WTC11 (cell line): ENCODE measurements around the gene KRT33A. TPM values are rescaled to one million over a fixed set of nuclear protein-coding genes. Genes with fewer than 3 reads are reported as not detected.

Source experiments
- ATAC-seq: fragments of 200-7000 bp; cut with Tn5 transposase; 2 replicates; pipeline ENCODE4 v1.10.0; 2021; ENCODE audit warnings: mild to moderate bottlenecking, moderate library complexity
- CTCF ChIA-PET: fragments of 300-600 bp; sonication (Branson Sonifier 250); formaldehyde crosslinking; loops from one replicate; lab custom pipeline; 2021; ENCODE audit warnings: antibody characterized with exemption; lab: Charles Lee
- POLR2A ChIA-PET: fragments of 350-600 bp; sonication (Branson Sonifier 250); formaldehyde crosslinking; loops from one replicate; lab custom pipeline; 2021; ENCODE audit warnings: antibody characterized with exemption; lab: Charles Lee
- DNase-seq: peaks from one replicate; pipeline ENCODE4 v3.0.0; 2021; ENCODE audit warnings: low spot score
- H3K27ac Mint-ChIP-seq: 2 replicates; pipeline ENCODE4 v1.8.0; 2021; ENCODE audit warnings: mixed read lengths
- H3K27me3 Mint-ChIP-seq: 2 replicates; pipeline ENCODE4 v1.8.0; 2021; ENCODE audit warnings: low read depth, mild to moderate bottlenecking, moderate library complexity, mixed read lengths
- H3K36me3 Mint-ChIP-seq: 2 replicates; pipeline ENCODE4 v1.8.0; 2021; ENCODE audit warnings: mixed read lengths
- H3K4me1 Mint-ChIP-seq: 2 replicates; pipeline ENCODE4 v1.8.0; 2022; ENCODE audit warnings: mixed read lengths
- H3K4me3 Mint-ChIP-seq: 2 replicates; pipeline ENCODE4 v1.8.0; 2021; ENCODE audit warnings: mild to moderate bottlenecking, moderate library complexity, mixed read lengths
- H3K9me3 Mint-ChIP-seq: 2 replicates; pipeline ENCODE4 v1.8.0; 2021; ENCODE audit warnings: mixed read lengths
- ATF3 ChIP-seq: sonication (generic); formaldehyde crosslinking; conservative IDR thresholded peaks from 2 replicates; pipeline ENCODE4 v1.8.1; 2022; ENCODE audit warnings: mild to moderate bottlenecking, missing genetic modification reagents
- CREB1 ChIP-seq: sonication (generic); formaldehyde crosslinking; IDR thresholded peaks from 2 replicates; pipeline ENCODE4 v1.8.0; 2023; ENCODE audit warnings: mild to moderate bottlenecking, missing genetic modification reagents
- CTCF ChIP-seq: fragments of 200-600 bp; IDR thresholded peaks from 2 replicates; pipeline ENCODE4 v1.8.0; 2022; ENCODE audit warnings: antibody characterized with exemption
- E2F1 ChIP-seq: sonication (generic); formaldehyde crosslinking; IDR thresholded peaks from 2 replicates; pipeline ENCODE4 v1.8.0; 2022; ENCODE audit warnings: mild to moderate bottlenecking, missing genetic modification reagents
- ERG ChIP-seq: fragments of 250-450 bp; sonication (Bioruptor Pico); IDR thresholded peaks from 2 replicates; pipeline ENCODE4 v1.8.0; 2021; ENCODE audit warnings: mild to moderate bottlenecking
- ESRRA ChIP-seq: sonication (generic); formaldehyde crosslinking; IDR thresholded peaks from 2 replicates; pipeline ENCODE4 v1.8.1; 2022; ENCODE audit warnings: mild to moderate bottlenecking, missing genetic modification reagents, borderline replicate concordance
- ETV6 ChIP-seq: sonication (generic); formaldehyde crosslinking; IDR thresholded peaks from 2 replicates; pipeline ENCODE4 v1.8.1; 2022; ENCODE audit warnings: mild to moderate bottlenecking, missing genetic modification reagents
- IRF1 ChIP-seq: sonication (generic); formaldehyde crosslinking; IDR thresholded peaks from 2 replicates; pipeline ENCODE4 v1.8.0; 2023; ENCODE audit warnings: missing genetic modification reagents
- JAZF1 ChIP-seq: fragments of 250-450 bp; sonication (Bioruptor Pico); IDR thresholded peaks from 2 replicates; pipeline ENCODE4 v1.9.0; 2021; ENCODE audit warnings: moderate library complexity, mild to moderate bottlenecking, inconsistent platforms
- MYBL2 ChIP-seq: sonication (generic); formaldehyde crosslinking; IDR thresholded peaks from 2 replicates; pipeline ENCODE4 v1.8.1; 2023; ENCODE audit warnings: mild to moderate bottlenecking, moderate library complexity, missing genetic modification reagents
- NFE2L1 ChIP-seq: sonication (generic); formaldehyde crosslinking; IDR thresholded peaks from 2 replicates; pipeline ENCODE4 v1.8.1; 2023; ENCODE audit warnings: missing genetic modification reagents
- NR1H2 ChIP-seq: sonication (generic); formaldehyde crosslinking; IDR thresholded peaks from 2 replicates; pipeline ENCODE4 v1.9.0; 2021; ENCODE audit warnings: mild to moderate bottlenecking, moderate library complexity, missing genetic modification reagents
- PREB ChIP-seq: sonication (generic); formaldehyde crosslinking; IDR thresholded peaks from 2 replicates; pipeline ENCODE4 v1.8.1; 2022; ENCODE audit warnings: mild to moderate bottlenecking, missing genetic modification reagents, moderate library complexity, borderline replicate concordance
- SOX15 ChIP-seq: fragments of 250-450 bp; sonication (Bioruptor Pico); IDR thresholded peaks from 2 replicates; pipeline ENCODE4 v1.9.0; 2021; ENCODE audit warnings: mild to moderate bottlenecking
- ZNF138 ChIP-seq: sonication (generic); formaldehyde crosslinking; conservative IDR thresholded peaks from 2 replicates; pipeline ENCODE4 v1.8.1; 2022; ENCODE audit warnings: mild to moderate bottlenecking, moderate library complexity, missing genetic modification reagents
- ZNF423 ChIP-seq: fragments of 250-450 bp; sonication (Bioruptor Pico); IDR thresholded peaks from 2 replicates; pipeline ENCODE4 v2.1.2; 2022; ENCODE audit warnings: mild to moderate bottlenecking, moderate library complexity
- ZNF532 ChIP-seq: fragments of 250-450 bp; sonication (Bioruptor Pico); IDR thresholded peaks from 2 replicates; pipeline ENCODE4 v1.9.0; 2021; ENCODE audit warnings: mild to moderate bottlenecking, borderline replicate concordance
- total RNA-seq: library from RNA; stranded (reverse); gene quantifications from 3 replicates; pipeline ENCODE4 v1.2.3, GENCODE V29; 2021

The KRT33A gene
- total RNA-seq, 1 experiment from 2014 or later: not detected

- no peak for ATAC-seq
- H3K36me3 Mint-ChIP-seq: peaks cover 6% of the 10 kb centered on the region
- H3K27ac Mint-ChIP-seq: no peak overlapping the region
- CTCF ChIA-PET: interaction anchor here (1.3 kb wide), 1 partner anchor 30 kb away, joined by 5 read pairs; no protein-coding TSS in a partner anchor
- POLR2A ChIA-PET: no interaction called here
- no peak for TF ChIP-seq ATF3 (CRISPR knock-in tag)
- TF ChIP-seq ZNF423 (CRISPR knock-in tag): no peak
- TF ChIP-seq IRF1 (CRISPR knock-in tag): no peak
- no peak for TF ChIP-seq ERG
- TF ChIP-seq NR1H2 (CRISPR knock-in tag): no peak
- no peak for TF ChIP-seq E2F1 (CRISPR knock-in tag)
- TF ChIP-seq CTCF: no peak
- TF ChIP-seq MYBL2 (CRISPR knock-in tag): no peak
- TF ChIP-seq JAZF1 (CRISPR knock-in tag): no peak
- TF ChIP-seq PREB (CRISPR knock-in tag): no peak
- TF ChIP-seq SOX15 (CRISPR knock-in tag): no peak
- no peak for TF ChIP-seq ZNF532 (CRISPR knock-in tag)
- no peak for TF ChIP-seq ETV6 (CRISPR knock-in tag)
- no peak for TF ChIP-seq NFE2L1 (CRISPR knock-in tag)
- H3K4me3 Mint-ChIP-seq: no peak overlapping the region
- no peaks in the 10 kb centered on the region for H3K4me1 Mint-ChIP-seq
- no peak for DNase-seq
- H3K27me3 Mint-ChIP-seq: no peaks in the 10 kb centered on the region; the same call in 1 of the 2 replicates
- H3K9me3 Mint-ChIP-seq: peaks cover 15% of the 10 kb centered on the region
Observed at GRCh38 chr17:41387670-41388069, 37.0 kb upstream of the KRT33A start.

- no peak overlapping the region for H3K4me3 Mint-ChIP-seq
Observed at GRCh38 chr17:41386227-41386626, 35.6 kb upstream of the KRT33A start.

More at GRCh38 chr17:41386227-41386626, 35.6 kb upstream of the KRT33A start:
- POLR2A ChIA-PET: no interaction called here
- no peak for ATAC-seq
- Mint-ChIP-seq H3K9me3 (peaks cover 17% of the 10 kb centered on the region), H3K27ac (no peak overlapping the region), H3K27me3 (no peaks in the 10 kb centered on the region; the same call in none of the 2 replicates), H3K36me3 (peaks cover 6% of the 10 kb centered on the region), H3K4me1 (no peaks in the 10 kb centered on the region)
- TF ChIP-seq CREB1 (CRISPR knock-in tag) (no peak), ESRRA (no peak), ZNF423 (CRISPR knock-in tag) (no peak), ZNF138 (CRISPR knock-in tag) (no peak)
- no peak for DNase-seq
- CTCF ChIA-PET: no interaction called here
